CD8-positive, alpha-beta memory T cell (primary cell): ENCODE data around the gene BTF3L4. TPM values are rescaled to one million over a fixed set of nuclear protein-coding genes. Genes with fewer than 3 reads are reported as not detected.

ENCODE experiments used
- CTCF ChIA-PET: fragments of 350-600 bp; sonication (Branson Sonifier 250); formaldehyde crosslinking; loops from one replicate; lab custom pipeline; 2021; ENCODE audit warnings: antibody characterized with exemption; lab: Charles Lee
- POLR2A ChIA-PET: fragments of 350-600 bp; sonication (Branson Sonifier 250); formaldehyde crosslinking; loops from one replicate; lab custom pipeline; 2021; ENCODE audit warnings: antibody characterized with exemption; lab: Charles Lee
- DNase-seq, 5 donors: peaks; one replicate each; pipeline versions ENCODE4 v3.0.0 to v3.0.0-alpha.2; 2020 to 2022; ENCODE audit warnings: mixed read lengths in 1 of 5
- H3K27ac ChIP-seq: one replicate; pipeline ENCODE4 v1.7.0; 2013; ENCODE audit warnings: low read depth, mild to moderate bottlenecking, low read length, moderate library complexity
- H3K27me3 ChIP-seq: 2 replicates; pipeline ENCODE4 v1.7.0; 2013; ENCODE audit warnings: low read length, mild to moderate bottlenecking; ENCODE audit not compliant: insufficient read depth, poor library complexity, severe bottlenecking
- H3K36me3 ChIP-seq: 2 replicates; pipeline ENCODE4 v1.7.0; 2013; ENCODE audit warnings: mild to moderate bottlenecking, low read length, moderate library complexity; ENCODE audit not compliant: insufficient read depth
- H3K4me1 ChIP-seq: 2 replicates; pipeline ENCODE4 v1.7.0; 2013; ENCODE audit warnings: mild to moderate bottlenecking, low read length, moderate library complexity; ENCODE audit not compliant: insufficient read depth
- H3K4me3 ChIP-seq: 2 replicates; pipeline ENCODE4 v1.7.0; 2013; ENCODE audit warnings: mild to moderate bottlenecking, low read length
- H3K9me3 ChIP-seq: 2 replicates; pipeline ENCODE4 v1.7.0; 2013; ENCODE audit warnings: mild to moderate bottlenecking, low read length
- H3K27ac Mint-ChIP-seq, 8 donors: one replicate each; pipeline ENCODE4 v1.8.0; 2020 to 2021; ENCODE audit warnings: mixed read lengths in 8 of 8, mild to moderate bottlenecking in 6 of 8, inconsistent platforms in 3 of 8, moderate library complexity in 3 of 8
- H3K27me3 Mint-ChIP-seq, 2 donors: one replicate each; pipeline ENCODE4 v1.8.0; 2020 to 2021; ENCODE audit warnings: mixed read lengths in 2 of 2, mild to moderate bottlenecking in 1 of 2, moderate library complexity in 1 of 2
- H3K36me3 Mint-ChIP-seq, 3 donors: one replicate each; pipeline ENCODE4 v1.8.0; 2020 to 2021; ENCODE audit warnings: mixed read lengths in 3 of 3, inconsistent platforms in 1 of 3, mild to moderate bottlenecking in 1 of 3
- H3K4me1 Mint-ChIP-seq, 3 donors: one replicate each; pipeline ENCODE4 v1.8.0; 2020 to 2021; ENCODE audit warnings: mixed read lengths in 3 of 3, inconsistent platforms in 1 of 3, mild to moderate bottlenecking in 1 of 3
- H3K4me3 Mint-ChIP-seq, 7 donors: one replicate each; pipeline ENCODE4 v1.8.0; 2020 to 2021; ENCODE audit warnings: mixed read lengths in 7 of 7, mild to moderate bottlenecking in 6 of 7, moderate library complexity in 4 of 7, inconsistent platforms in 2 of 7
- H3K9me3 Mint-ChIP-seq, 5 donors: one replicate each; pipeline ENCODE4 v1.8.0; 2020 to 2022; ENCODE audit warnings: mixed read lengths in 5 of 5, mild to moderate bottlenecking in 3 of 5, moderate library complexity in 2 of 5, inconsistent platforms in 1 of 5
- polyA plus RNA-seq: library from polyadenylated mRNA; unstranded; fragments of 300-500 nt; fragmentation: Illumina TruSeq; gene quantifications from one replicate; pipeline ENCODE4 v1.2.3, GENCODE V29; 2021
- total RNA-seq, 2 experiments: library from RNA; stranded (reverse); gene quantifications; one replicate each; pipeline ENCODE4 v1.2.3, GENCODE V29; 2021

BTF3L4 gene
- total and polyA plus RNA-seq, 3 experiments from 2014 or later, result 31.8 to 55.0 (median 32.4) TPM

GRCh38 chr1:52111492-52111891 lies 55.4 kb downstream of the BTF3L4 start:
- no peak overlapping the region for H3K27ac ChIP-seq
- DNase-seq, result no peak
- ChIA-PET POLR2A (no interaction called here), CTCF (no interaction called here)
- no peak overlapping the region for H3K4me3 ChIP-seq
- no peaks in the 10 kb centered on the region for H3K9me3 ChIP-seq
- no peaks in the 10 kb centered on the region for H3K4me1 ChIP-seq
- Mint-ChIP-seq H3K27me3 (peaks cover 0 to 3% of the 10 kb centered on the region in 2 donors), H3K9me3 (no peaks in the 10 kb centered on the region), H3K4me3 (no peak overlapping the region), H3K27ac (no peak overlapping the region), H3K4me1 (no peaks in the 10 kb centered on the region), H3K36me3 (no peaks in the 10 kb centered on the region)
- H3K27me3 ChIP-seq, result no peaks in the 10 kb centered on the region
- no peaks in the 10 kb centered on the region for H3K36me3 ChIP-seq

- H3K27ac Mint-ChIP-seq, result no peak overlapping the region
- no peaks in the 10 kb centered on the region for H3K36me3 Mint-ChIP-seq
- Histone ChIP-seq H3K27ac (no peak overlapping the region), H3K4me1 (no peaks in the 10 kb centered on the region), H3K4me3 (no peak overlapping the region), H3K36me3 (no peaks in the 10 kb centered on the region), H3K9me3 (no peaks in the 10 kb centered on the region), H3K27me3 (no peaks in the 10 kb centered on the region)
- no peaks in the 10 kb centered on the region for H3K4me1 Mint-ChIP-seq
- POLR2A ChIA-PET, result interaction anchor here (0.6 kb wide), 1 partner anchor 954 kb away, joined by 5 read pairs; no protein-coding TSS in a partner anchor
- CTCF ChIA-PET, result no interaction called here
- H3K27me3 Mint-ChIP-seq, result peaks cover 0 to 3% of the 10 kb centered on the region in 2 donors
- H3K9me3 Mint-ChIP-seq, result no peaks in the 10 kb centered on the region
- DNase-seq, result no peak
- H3K4me3 Mint-ChIP-seq, result no peak overlapping the region
Measured at GRCh38 chr1:52112489-52112888, 56.4 kb downstream of the BTF3L4 start.

- peaks cover 0 to 1% of the 10 kb centered on the region in 2 donors for H3K27me3 Mint-ChIP-seq
- ChIA-PET CTCF (no interaction called here), POLR2A (no interaction called here)
- H3K36me3 Mint-ChIP-seq, result no peaks in the 10 kb centered on the region
- H3K27me3 ChIP-seq, result no peaks in the 10 kb centered on the region
- no peak overlapping the region for H3K27ac Mint-ChIP-seq
- no peak overlapping the region for H3K4me3 ChIP-seq
- H3K4me3 Mint-ChIP-seq, result no peak overlapping the region
- H3K4me1 Mint-ChIP-seq, result no peaks in the 10 kb centered on the region
- no peaks in the 10 kb centered on the region for H3K9me3 Mint-ChIP-seq
- DNase-seq, result no peak
- H3K27ac ChIP-seq, result no peak overlapping the region
- no peaks in the 10 kb centered on the region for H3K9me3 ChIP-seq
- H3K36me3 ChIP-seq, result no peaks in the 10 kb centered on the region
- H3K4me1 ChIP-seq, result no peaks in the 10 kb centered on the region
Measured at GRCh38 chr1:52119301-52120079, 63.4 kb downstream of the BTF3L4 start.

GRCh38 chr1:52122384-52122783 lies 66.3 kb downstream of the BTF3L4 start:
- Mint-ChIP-seq H3K4me1 (no peaks in the 10 kb centered on the region), H3K36me3 (no peaks in the 10 kb centered on the region), H3K9me3 (no peaks in the 10 kb centered on the region), H3K27ac (no peak overlapping the region), H3K27me3 (peaks cover 5 to 16% of the 10 kb centered on the region in 2 donors), H3K4me3 (no peak overlapping the region)
- H3K27me3 ChIP-seq, result no peaks in the 10 kb centered on the region
- ChIA-PET CTCF (no interaction called here), POLR2A (no interaction called here)
- H3K9me3 ChIP-seq, result no peaks in the 10 kb centered on the region
- DNase-seq, result no peak
- no peaks in the 10 kb centered on the region for H3K36me3 ChIP-seq
- H3K4me3 ChIP-seq, result no peak overlapping the region
- H3K27ac ChIP-seq, result no peak overlapping the region
- no peaks in the 10 kb centered on the region for H3K4me1 ChIP-seq

GRCh38 chr1:52123622-52124021 lies 67.5 kb downstream of the BTF3L4 start:
- H3K27me3 ChIP-seq, result no peaks in the 10 kb centered on the region
- H3K27me3 Mint-ChIP-seq, result peaks cover 5 to 24% of the 10 kb centered on the region in 2 donors
- ChIA-PET POLR2A (no interaction called here), CTCF (no interaction called here)
- no peaks in the 10 kb centered on the region for H3K36me3 ChIP-seq
- no peaks in the 10 kb centered on the region for H3K36me3 Mint-ChIP-seq
- H3K27ac ChIP-seq, result no peak overlapping the region
- no peaks in the 10 kb centered on the region for H3K4me1 ChIP-seq
- no peak overlapping the region for H3K4me3 ChIP-seq
- H3K9me3 Mint-ChIP-seq, result no peaks in the 10 kb centered on the region
- no peak overlapping the region for H3K27ac Mint-ChIP-seq
- H3K4me3 Mint-ChIP-seq, result no peak overlapping the region
- no peaks in the 10 kb centered on the region for H3K9me3 ChIP-seq
- no peaks in the 10 kb centered on the region for H3K4me1 Mint-ChIP-seq
- DNase-seq, result no peak

GRCh38 chr1:52125736-52126359 lies 69.8 kb downstream of the BTF3L4 start:
- Histone ChIP-seq H3K4me3 (no peak overlapping the region), H3K9me3 (no peaks in the 10 kb centered on the region), H3K36me3 (no peaks in the 10 kb centered on the region), H3K27ac (no peak overlapping the region), H3K27me3 (no peaks in the 10 kb centered on the region), H3K4me1 (no peaks in the 10 kb centered on the region)
- ChIA-PET CTCF (interaction anchor here (1.2 kb wide), 1 partner anchor 168 kb away, joined by 3 read pairs; no protein-coding TSS in a partner anchor), POLR2A (no interaction called here)
- no peaks in the 10 kb centered on the region for H3K36me3 Mint-ChIP-seq
- H3K27me3 Mint-ChIP-seq, result peaks cover 6 to 28% of the 10 kb centered on the region in 2 donors
- no peaks in the 10 kb centered on the region for H3K4me1 Mint-ChIP-seq
- H3K27ac Mint-ChIP-seq, result no peak overlapping the region
- no peak for DNase-seq
- no peak overlapping the region for H3K4me3 Mint-ChIP-seq
- no peaks in the 10 kb centered on the region for H3K9me3 Mint-ChIP-seq

DNA sequence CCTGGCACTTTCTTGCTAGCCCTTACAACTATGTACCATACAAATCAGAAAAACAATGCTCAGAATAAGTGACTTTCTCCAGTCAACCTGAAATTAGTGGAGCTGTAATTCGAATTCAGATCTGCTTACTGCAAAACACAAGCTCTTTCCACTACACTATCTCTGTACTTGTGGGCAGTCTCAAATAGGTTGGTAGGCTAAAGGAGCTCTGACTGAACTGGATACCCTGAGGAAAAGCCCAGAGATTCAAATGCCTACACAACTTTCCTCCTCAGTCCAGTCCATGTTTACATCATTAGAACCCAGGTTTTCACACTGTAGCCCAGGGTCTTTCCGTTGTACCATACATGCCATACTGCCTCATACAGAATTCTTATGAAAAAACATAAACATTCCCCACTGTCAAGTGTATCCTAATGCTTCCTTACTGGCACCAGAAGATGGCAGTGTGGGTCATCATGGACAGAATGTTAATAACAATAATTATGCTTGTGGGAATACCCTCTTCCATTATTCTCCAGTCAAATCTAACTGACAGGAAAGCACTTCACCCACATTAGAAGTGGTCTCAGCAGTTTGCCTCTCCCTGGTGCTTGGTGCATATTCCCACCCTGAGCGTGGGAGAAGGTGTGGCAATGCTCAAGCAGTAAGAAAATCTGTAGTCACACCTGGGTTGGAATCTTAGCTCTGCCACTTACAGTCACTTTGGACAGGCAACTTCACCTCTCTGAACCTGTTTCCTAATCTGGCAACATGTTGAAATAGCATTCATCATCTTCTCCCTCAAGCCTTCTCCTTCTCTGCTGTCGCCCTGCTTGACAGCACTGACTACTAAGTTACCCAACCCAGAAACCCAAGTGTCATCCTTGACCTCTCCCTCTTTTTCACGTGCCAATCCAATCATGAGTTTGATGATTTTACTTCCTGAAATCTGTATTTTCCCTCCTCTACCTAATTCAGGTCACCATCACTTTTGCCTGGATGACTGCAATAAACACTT lies 71.4 kb downstream of the BTF3L4 start:
- H3K27ac Mint-ChIP-seq, result peak overlapping the region in 1 of 8 donors; percentile 48
- Histone ChIP-seq H3K36me3 (no peaks in the 10 kb centered on the region), H3K27me3 (no peaks in the 10 kb centered on the region), H3K27ac (no peak overlapping the region), H3K9me3 (no peaks in the 10 kb centered on the region), H3K4me3 (no peak overlapping the region), H3K4me1 (no peaks in the 10 kb centered on the region)
- peaks cover 6 to 33% of the 10 kb centered on the region in 2 donors for H3K27me3 Mint-ChIP-seq
- no peaks in the 10 kb centered on the region for H3K36me3 Mint-ChIP-seq
- no peak overlapping the region for H3K4me3 Mint-ChIP-seq
- ChIA-PET POLR2A (no interaction called here), CTCF (interaction anchor here (0.7 to 1.5 kb wide), 7 partner anchors 8 to 559 kb away, joined by 3 to 4 read pairs (median 3); no protein-coding TSS in a partner anchor)
- DNase-seq, result peak in 3 of 5 donors; percentile 11 to 48 (median 18)
- no peaks in the 10 kb centered on the region for H3K4me1 Mint-ChIP-seq
- no peaks in the 10 kb centered on the region for H3K9me3 Mint-ChIP-seq
